ENCODE data around the gene SYNCRIP. TPM values are rescaled to one million over a fixed set of nuclear protein-coding genes. Genes with fewer than 3 reads are reported as not detected.

Gene SYNCRIP
- total RNA-seq, 1 experiment from 2014 or later = 199 TPM

- H2AFZ ChIP-seq (ENCODE audit: low read length) = no peak overlapping the region
- peaks cover 27% of the 10 kb centered on the region; the same call in 1 of the 2 replicates for H3K79me2 ChIP-seq (ENCODE audit: insufficient read depth, low read length)
- Mint-ChIP-seq H3K4me3 (peak overlapping the region; percentile 1 to 99; a peak in 4 of 5 replicates), H3K9me3 (peaks cover 11 to 12% of the 10 kb centered on the region in 2 experiments; a peak in 4 of 5 replicates), H3K36me3 (ENCODE audit: insufficient read depth in 1 of 3, low read depth in 3 of 3) (peaks cover 36 to 40% (median 38%) of the 10 kb centered on the region in 3 experiments), H3K27ac (no peak overlapping the region; a peak in 1 of 7 replicates), H3K27me3 (ENCODE audit: low read depth) (peaks cover 5% of the 10 kb centered on the region; the same call in 1 of the 2 replicates), H3K4me1 (peaks cover 23 to 24% of the 10 kb centered on the region in 2 experiments)
- no peaks in the 10 kb centered on the region for H3K27me3 ChIP-seq (ENCODE audit: insufficient read depth, low read length)
- no peak overlapping the region for H3K23ac ChIP-seq (ENCODE audit: insufficient read length, low read depth, low read length)
- H2BK12ac ChIP-seq (ENCODE audit: insufficient read length, low read depth, low read length) = no peak overlapping the region
- H2BK15ac ChIP-seq (ENCODE audit: low read depth, low read length) = no peak overlapping the region
- no peak overlapping the region for H2BK5ac ChIP-seq (ENCODE audit: insufficient read length, low read length)
- TF ChIP-seq CTCF (conservative IDR thresholded peaks at IDR 0.05) = no peak
- no CpG with 5 or more reads among the region's 7 CpGs for WGBS (ENCODE audit: extremely low coverage, insufficient read length, low lambda C conversion rate)
- no peak overlapping the region for H3K14ac ChIP-seq (ENCODE audit: insufficient read depth, low read length)
- no peak overlapping the region for H2AK5ac ChIP-seq (ENCODE audit: insufficient read length, low read length)
- H3K4ac ChIP-seq (ENCODE audit: low read depth, low read length) = no peak overlapping the region
- no peak overlapping the region for H4K91ac ChIP-seq (ENCODE audit: insufficient read length, low read depth, low read length)
- H4K8ac ChIP-seq (replicated peaks; ENCODE audit: insufficient read length, low read depth, low read length) = no peak overlapping the region
- H3K79me1 ChIP-seq (ENCODE audit: insufficient read depth, low read depth, low read length, poor library complexity, severe bottlenecking) = no peaks in the 10 kb centered on the region
- DNase-seq = no peak
- no peak overlapping the region for H4K5ac ChIP-seq (ENCODE audit: insufficient read length, low read depth, low read length)
- H2BK120ac ChIP-seq (ENCODE audit: low read depth, low read length, poor library complexity, severe bottlenecking) = no peak overlapping the region
- H3K18ac ChIP-seq (ENCODE audit: insufficient read length, low read depth, low read length) = no peak overlapping the region
- H3K27ac ChIP-seq (ENCODE audit: insufficient read length, low read depth, low read length) = no peak overlapping the region
- no peak overlapping the region for H3K9ac ChIP-seq (ENCODE audit: extremely low read depth, insufficient read length, low read length)
- H3K4me1 ChIP-seq (ENCODE audit: insufficient read depth, low read length) = no peaks in the 10 kb centered on the region
- H4K20me1 ChIP-seq (ENCODE audit: control insufficient read depth, insufficient read depth, insufficient read length) = peaks cover 3% of the 10 kb centered on the region
- H3T11ph ChIP-seq (ENCODE audit: low read length) = no peak overlapping the region
- peak overlapping the region; percentile 91 for H3K4me2 ChIP-seq (ENCODE audit: insufficient read depth, insufficient read length, low read length)
- H3K56ac ChIP-seq (ENCODE audit: insufficient read length, low read depth, low read length) = no peak overlapping the region
- H3K9me3 ChIP-seq (ENCODE audit: control insufficient read depth, low read depth, low read length) = no peaks in the 10 kb centered on the region
- no peak overlapping the region for H2BK20ac ChIP-seq (ENCODE audit: low read depth, low read length, poor library complexity, severe bottlenecking)
- H3K23me2 ChIP-seq (ENCODE audit: insufficient read length, low read depth, low read length, poor library complexity, severe bottlenecking) = peaks cover 9% of the 10 kb centered on the region
Measured at GRCh38 chr6:85680388-85680787, 37.7 kb upstream of the SYNCRIP start.

Measured in H9 (cell line).